Panc1 (cell line): Measurements from ENCODE around the gene MARCHF9. TPM values are rescaled to one million over a fixed set of nuclear protein-coding genes. Genes with fewer than 3 reads are reported as not detected.

Experiments used
- ATAC-seq: fragments of 200-7000 bp; cut with Tn5 transposase; 2 replicates; pipeline ENCODE4 v1.9.1; 2020; ENCODE audit warnings: mild to moderate bottlenecking, moderate library complexity
- BruUV-seq: library from RNA; stranded (reverse); fragments of 400-500 nt; replicated peaks from 2 replicates; lab custom pipeline; 2021; lab: Mats Ljungman, UMichigan
- CTCF ChIA-PET: fragments of 300-600 bp; sonication (Branson Sonifier 250); formaldehyde crosslinking; loops from one replicate; lab custom pipeline; 2022; ENCODE audit warnings: antibody characterized with exemption; lab: Charles Lee
- POLR2A ChIA-PET: fragments of 300-600 bp; sonication (Branson Sonifier 250); formaldehyde crosslinking; loops from one replicate; lab custom pipeline; 2022; ENCODE audit warnings: antibody characterized with exemption; lab: Charles Lee
- DNase-seq: peaks from one replicate; pipeline ENCODE4 v3.0.0-alpha.2; 2010; ENCODE audit warnings: low read depth, low spot score
- H3K27ac ChIP-seq: 2 replicates; pipeline ENCODE4 v1.5.1; 2011; ENCODE audit warnings: mild to moderate bottlenecking, low read length, inconsistent platforms
- H3K27me3 ChIP-seq: fragments of 200-500 bp; sonication (Bioruptor generic); 2 replicates; pipeline ENCODE4 v1.6.0; 2014; ENCODE audit warnings: low read length, inconsistent platforms; ENCODE audit not compliant: control insufficient read depth, insufficient read depth
- H3K36me3 ChIP-seq: fragments of 200-500 bp; sonication (Bioruptor generic); 2 replicates; pipeline ENCODE4 v1.5.1; 2014; ENCODE audit warnings: inconsistent platforms, mild to moderate bottlenecking, low read length, moderate library complexity; ENCODE audit not compliant: control insufficient read depth, insufficient read depth
- H3K4me1 ChIP-seq: 2 replicates; pipeline ENCODE4 v1.5.1; 2011; ENCODE audit warnings: inconsistent platforms, mild to moderate bottlenecking, low read length, moderate library complexity; ENCODE audit not compliant: control insufficient read depth, insufficient read depth
- H3K4me3 ChIP-seq, 2 experiments: 2 replicates each; pipeline ENCODE4 v1.5.1; 2011 to 2012; ENCODE audit warnings: low read depth in 2 of 2, low read length in 2 of 2, mild to moderate bottlenecking in 2 of 2, inconsistent platforms in 1 of 2, moderate library complexity in 1 of 2
- H3K9me3 ChIP-seq: fragments of 200-500 bp; sonication (Bioruptor generic); 2 replicates; pipeline ENCODE4 v1.5.1; 2014; ENCODE audit warnings: low read depth, mild to moderate bottlenecking, inconsistent platforms, low read length, moderate library complexity; ENCODE audit not compliant: control insufficient read depth, insufficient read depth
- POLR2AphosphoS5 ChIP-seq: IDR thresholded peaks from 2 replicates; pipeline ENCODE4 v1.6.1; 2012; ENCODE audit warnings: mild to moderate bottlenecking, low read depth, low read length, moderate library complexity
- REST ChIP-seq, 2 experiments: IDR thresholded peaks; 2 replicates each; pipeline ENCODE4 v1.6.1; 2011 to 2012; ENCODE audit warnings: low read depth in 2 of 2, control low read depth in 1 of 2, low read length in 1 of 2, mild to moderate bottlenecking in 1 of 2, moderate library complexity in 1 of 2; ENCODE audit not compliant: insufficient read depth in 1 of 2
- SIN3A ChIP-seq: IDR thresholded peaks from 2 replicates; pipeline ENCODE4 v1.6.1; 2012; ENCODE audit warnings: low read depth, mild to moderate bottlenecking, low read length, moderate library complexity, borderline replicate concordance; ENCODE audit not compliant: insufficient read depth
- TCF7L2 ChIP-seq: IDR thresholded peaks from 2 replicates; pipeline ENCODE4 v1.6.1; 2011; ENCODE audit warnings: mild to moderate bottlenecking, low read depth, low read length, inconsistent platforms
- in situ Hi-C: cut with HindIII; loops from 2 replicates; pipeline ENCODE4 v1.10.0; 2016; ENCODE audit warnings: low sequenced_read_pairs, low pct_unique_long_range_greater_than_20kb
- intact Hi-C: fragments of 100-400 bp; cut with micrococcal nuclease; formaldehyde crosslinking; loops from one replicate; pipeline ENCODE4 v1.10.0; 2022; ENCODE audit not compliant: unreplicated experiment
- total RNA-seq: library from RNA; stranded (reverse); gene quantifications from one replicate; pipeline ENCODE4 v1.2.1, GENCODE V29; 2021; ENCODE audit not compliant: unreplicated experiment
- TF ChIP-seq, protein P1 (sequence below): fragments of 450-650 bp; IDR thresholded peaks from 2 replicates; pipeline ENCODE4 v1.5.1; 2017; ENCODE audit warnings: mild to moderate bottlenecking

Gene MARCHF9
- total RNA-seq, 1 experiment from 2014 or later: 2.3 TPM

GRCh38 chr12:57800965-57801364 lies 46.1 kb downstream of the MARCHF9 start:
- Histone ChIP-seq H3K9me3 (no peaks in the 10 kb centered on the region), H3K27me3 (no peaks in the 10 kb centered on the region), H3K27ac (no peak overlapping the region), H3K4me3 (no peak overlapping the region), H3K36me3 (peaks cover 3% of the 10 kb centered on the region), H3K4me1 (no peaks in the 10 kb centered on the region)
- POLR2A ChIA-PET: interaction anchor here (0.6 kb wide), 1 partner anchor 274 kb away, joined by 3 read pairs; no protein-coding TSS in a partner anchor
- no peak for ATAC-seq
- CTCF ChIA-PET: interaction anchor here (0.6 kb wide), 1 partner anchor 115 kb away, joined by 7 read pairs; no protein-coding TSS in a partner anchor
- BruUV-seq: no TSS peak
- intact Hi-C loops: no loop called here
- TF ChIP-seq TCF7L2: no peak
- no peak for TF ChIP-seq POLR2AphosphoS5
- TF ChIP-seq REST (IDR thresholded peaks at IDR 0.05; ENCODE audit: insufficient read depth in 1 of 2, low read depth in 2 of 2, low read length in 1 of 2): no peak
- no peak for TF ChIP-seq SIN3A
- TF ChIP-seq, protein P1, sequence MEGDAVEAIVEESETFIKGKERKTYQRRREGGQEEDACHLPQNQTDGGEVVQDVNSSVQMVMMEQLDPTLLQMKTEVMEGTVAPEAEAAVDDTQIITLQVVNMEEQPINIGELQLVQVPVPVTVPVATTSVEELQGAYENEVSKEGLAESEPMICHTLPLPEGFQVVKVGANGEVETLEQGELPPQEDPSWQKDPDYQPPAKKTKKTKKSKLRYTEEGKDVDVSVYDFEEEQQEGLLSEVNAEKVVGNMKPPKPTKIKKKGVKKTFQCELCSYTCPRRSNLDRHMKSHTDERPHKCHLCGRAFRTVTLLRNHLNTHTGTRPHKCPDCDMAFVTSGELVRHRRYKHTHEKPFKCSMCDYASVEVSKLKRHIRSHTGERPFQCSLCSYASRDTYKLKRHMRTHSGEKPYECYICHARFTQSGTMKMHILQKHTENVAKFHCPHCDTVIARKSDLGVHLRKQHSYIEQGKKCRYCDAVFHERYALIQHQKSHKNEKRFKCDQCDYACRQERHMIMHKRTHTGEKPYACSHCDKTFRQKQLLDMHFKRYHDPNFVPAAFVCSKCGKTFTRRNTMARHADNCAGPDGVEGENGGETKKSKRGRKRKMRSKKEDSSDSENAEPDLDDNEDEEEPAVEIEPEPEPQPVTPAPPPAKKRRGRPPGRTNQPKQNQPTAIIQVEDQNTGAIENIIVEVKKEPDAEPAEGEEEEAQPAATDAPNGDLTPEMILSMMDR: no peak
- in situ Hi-C loops: no loop called here
- no peak for DNase-seq

- H3K9me3 ChIP-seq: no peaks in the 10 kb centered on the region
- no peaks in the 10 kb centered on the region for H3K27me3 ChIP-seq
- in situ Hi-C loops (no loop called here), intact Hi-C loops (no loop called here)
- DNase-seq (no peak), ATAC-seq (no peak)
- H3K27ac ChIP-seq: no peak overlapping the region
- H3K36me3 ChIP-seq: no peaks in the 10 kb centered on the region
- TF ChIP-seq SIN3A (no peak), TCF7L2 (no peak), POLR2AphosphoS5 (no peak), REST (IDR thresholded peaks at IDR 0.05; ENCODE audit: insufficient read depth in 1 of 2, low read depth in 2 of 2, low read length in 1 of 2) (no peak)
- TF ChIP-seq, protein P1: no peak
- no peak overlapping the region for H3K4me3 ChIP-seq
- ChIA-PET CTCF (interaction anchor here (0.6 to 1.2 kb wide), 5 partner anchors 10 to 138 kb away, joined by 3 to 4 read pairs (median 3); no protein-coding TSS in a partner anchor), POLR2A (interaction anchor here (0.5 kb wide), 1 partner anchor 30 kb away, joined by 5 read pairs; no protein-coding TSS in a partner anchor)
- no TSS peak for BruUV-seq
- no peaks in the 10 kb centered on the region for H3K4me1 ChIP-seq
Measured at GRCh38 chr12:57802607-57803006, 47.7 kb downstream of the MARCHF9 start.
